Uterus (tissue), 2 donors: Measurements from ENCODE around the gene CATSPERE.

Source experiments
- CTCF ChIP-seq, 4 experiments: fragments of 200-600 bp in 2 of 4; fragments of 450-650 bp in 2 of 4; sonication (generic) in 2 of 4; IDR thresholded peaks; one replicate each; pipeline ENCODE4 v1.5.1; 2016 to 2019; ENCODE audit warnings: antibody characterized with exemption in 4 of 4, mild to moderate bottlenecking in 2 of 4, moderate library complexity in 1 of 4
- POLR2A ChIP-seq, 2 donors: fragments of 450-650 bp; IDR thresholded peaks; one replicate each; pipeline ENCODE4 v1.6.1; 2016; ENCODE audit warnings: antibody characterized with exemption in 2 of 2, mild to moderate bottlenecking in 1 of 2, moderate library complexity in 1 of 2

- TF ChIP-seq POLR2A (IDR thresholded peaks at IDR 0.05) (no peak), CTCF (IDR thresholded peaks at IDR 0.05) (no peak)
Observed at GRCh38 chr1:244660595-244660994, 199.5 kb downstream of the CATSPERE start.
